Caco-2 (cell line): ENCODE measurements around the gene MYO5B. TPM values are rescaled to one million over a fixed set of nuclear protein-coding genes. Genes with fewer than 3 reads are reported as not detected.

Experiments
- BruUV-seq: library from RNA; stranded (reverse); fragments of 400-500 nt; replicated peaks from 2 replicates; lab custom pipeline; 2021; lab: Mats Ljungman, UMichigan
- CTCF ChIA-PET: fragments of 300-600 bp; sonication (Branson Sonifier 250); formaldehyde crosslinking; loops from one replicate; lab custom pipeline; 2022; ENCODE audit warnings: antibody characterized with exemption; lab: Charles Lee
- POLR2A ChIA-PET: fragments of 300-600 bp; sonication (Branson Sonifier 250); formaldehyde crosslinking; loops from one replicate; lab custom pipeline; 2022; ENCODE audit warnings: antibody characterized with exemption; lab: Charles Lee
- DNase-seq, 2 experiments: peaks; one replicate each; pipeline versions ENCODE4 v3.0.0 to v3.0.0-alpha.2; 2020 to 2022
- H3K27me3 ChIP-seq: replicated peaks from 2 replicates; pipeline ENCODE4 v1.6.0; 2011; ENCODE audit warnings: low read length; ENCODE audit not compliant: control insufficient read depth, insufficient read depth
- H3K36me3 ChIP-seq: 2 replicates; pipeline ENCODE4 v1.5.1; 2011; ENCODE audit warnings: low read length; ENCODE audit not compliant: control insufficient read depth, insufficient read depth
- H3K4me1 ChIP-seq: fragments of 250-450 bp; sonication (Bioruptor Pico); 2 replicates; pipeline ENCODE4 v1.5.1; 2020; ENCODE audit warnings: mild to moderate bottlenecking
- H3K4me3 ChIP-seq: 2 replicates; pipeline ENCODE4 v1.5.1; 2011; ENCODE audit warnings: low read depth, mild to moderate bottlenecking, control low read depth, low read length
- H3K9me3 ChIP-seq: fragments of 250-450 bp; sonication (Bioruptor Pico); 2 replicates; pipeline ENCODE4 v1.5.1; 2020; ENCODE audit warnings: mild to moderate bottlenecking, moderate library complexity
- H3K27ac Mint-ChIP-seq: one replicate; pipeline ENCODE4 v1.8.0; 2022; ENCODE audit warnings: mixed read lengths; ENCODE audit not compliant: unreplicated experiment
- H3K27me3 Mint-ChIP-seq: one replicate; pipeline ENCODE4 v1.8.0; 2022; ENCODE audit warnings: mixed read lengths; ENCODE audit not compliant: insufficient read depth, unreplicated experiment
- H3K36me3 Mint-ChIP-seq: one replicate; pipeline ENCODE4 v1.8.0; 2022; ENCODE audit warnings: mild to moderate bottlenecking, mixed read lengths; ENCODE audit not compliant: insufficient read depth, unreplicated experiment
- H3K4me1 Mint-ChIP-seq: one replicate; pipeline ENCODE4 v1.8.0; 2022; ENCODE audit warnings: low read depth, mixed read lengths; ENCODE audit not compliant: unreplicated experiment
- H3K4me3 Mint-ChIP-seq: one replicate; pipeline ENCODE4 v1.8.0; 2022; ENCODE audit warnings: mild to moderate bottlenecking, moderate library complexity, mixed read lengths; ENCODE audit not compliant: unreplicated experiment
- H3K9me3 Mint-ChIP-seq: one replicate; pipeline ENCODE4 v1.8.0; 2022; ENCODE audit warnings: mixed read lengths; ENCODE audit not compliant: unreplicated experiment
- CTCF ChIP-seq, 2 experiments: fragments of 200-600 bp in 1 of 2; IDR thresholded peaks; 1 replicate in 1 of 2; 2 replicates in 1 of 2; pipeline versions ENCODE4 v1.5.1 to v1.8.0; 2011 to 2022; ENCODE audit warnings: antibody characterized with exemption in 1 of 2, control low read depth in 1 of 2, inconsistent platforms in 1 of 2, low read depth in 1 of 2, low read length in 1 of 2, mild to moderate bottlenecking in 1 of 2, moderate library complexity in 1 of 2; ENCODE audit not compliant: insufficient read depth in 1 of 2, severe bottlenecking in 1 of 2, unreplicated experiment in 1 of 2
- intact Hi-C: fragments of 100-400 bp; cut with micrococcal nuclease; formaldehyde crosslinking; loops from one replicate; pipeline ENCODE4 v1.10.0; 2022; ENCODE audit not compliant: unreplicated experiment
- total RNA-seq: library from RNA; stranded (reverse); gene quantifications from 2 replicates; pipeline ENCODE4 v1.2.3, GENCODE V29; 2022

MYO5B gene
- total RNA-seq, 1 experiment from 2014 or later: 28.3 TPM

GRCh38 chr18:50115095-50115494 is 79.9 kb downstream of the MYO5B start:
- no peaks in the 10 kb centered on the region for H3K36me3 Mint-ChIP-seq
- POLR2A ChIA-PET: no interaction called here
- CTCF ChIA-PET: no interaction called here
- peak in 1 of 2 experiments; percentile 24 for DNase-seq
- TF ChIP-seq CTCF (IDR thresholded peaks at IDR 0.05; ENCODE audit: insufficient read depth in 1 of 2, low read depth in 1 of 2, low read length in 1 of 2, severe bottlenecking in 1 of 2, unreplicated experiment in 1 of 2): no peak
- no peaks in the 10 kb centered on the region for H3K36me3 ChIP-seq
- peaks cover 28% of the 10 kb centered on the region for H3K4me1 Mint-ChIP-seq
- BruUV-seq: no TSS peak
- no peaks in the 10 kb centered on the region for H3K9me3 ChIP-seq
- intact Hi-C loops: loop anchor here (2.0 kb wide), 1 partner anchor 44 kb away; no protein-coding TSS in a partner anchor
- H3K9me3 Mint-ChIP-seq: no peaks in the 10 kb centered on the region
- H3K4me3 ChIP-seq: no peak overlapping the region
- no peaks in the 10 kb centered on the region for H3K27me3 ChIP-seq
- no peaks in the 10 kb centered on the region for H3K27me3 Mint-ChIP-seq
- H3K4me3 Mint-ChIP-seq: peak overlapping the region; percentile 17
- H3K4me1 ChIP-seq: peaks cover 39% of the 10 kb centered on the region
- H3K27ac Mint-ChIP-seq: peak overlapping the region; percentile 72

GRCh38 chr18:50114448-50114847 is 80.5 kb downstream of the MYO5B start:
- CTCF ChIA-PET: no interaction called here

GRCh38 chr18:50113726-50114125 is 81.2 kb downstream of the MYO5B start:
- TF ChIP-seq CTCF (IDR thresholded peaks at IDR 0.05; ENCODE audit: insufficient read depth in 1 of 2, low read depth in 1 of 2, low read length in 1 of 2, severe bottlenecking in 1 of 2, unreplicated experiment in 1 of 2): no peak
- ChIA-PET POLR2A (no interaction called here), CTCF (no interaction called here)
- Histone ChIP-seq H3K9me3 (no peaks in the 10 kb centered on the region), H3K36me3 (no peaks in the 10 kb centered on the region), H3K4me3 (no peak overlapping the region), H3K4me1 (peaks cover 44% of the 10 kb centered on the region), H3K27me3 (no peaks in the 10 kb centered on the region)
- intact Hi-C loops: loop anchor here (2.0 to 5.0 kb wide), 2 partner anchors 45 to 51 kb away; no protein-coding TSS in a partner anchor
- H3K27me3 Mint-ChIP-seq: no peaks in the 10 kb centered on the region
- no peak overlapping the region for H3K27ac Mint-ChIP-seq
- no peaks in the 10 kb centered on the region for H3K9me3 Mint-ChIP-seq
- H3K4me3 Mint-ChIP-seq: no peak overlapping the region
- peaks cover 33% of the 10 kb centered on the region for H3K4me1 Mint-ChIP-seq
- no peak for DNase-seq
- BruUV-seq: no TSS peak
- H3K36me3 Mint-ChIP-seq: no peaks in the 10 kb centered on the region

More at GRCh38 chr18:50114448-50114847, 80.5 kb downstream of the MYO5B start:
- peaks cover 44% of the 10 kb centered on the region for H3K4me1 ChIP-seq
- TF ChIP-seq CTCF (IDR thresholded peaks at IDR 0.05; ENCODE audit: insufficient read depth in 1 of 2, low read depth in 1 of 2, low read length in 1 of 2, severe bottlenecking in 1 of 2, unreplicated experiment in 1 of 2): no peak
- Mint-ChIP-seq H3K4me3 (no peak overlapping the region), H3K27me3 (no peaks in the 10 kb centered on the region), H3K36me3 (no peaks in the 10 kb centered on the region), H3K4me1 (peaks cover 33% of the 10 kb centered on the region), H3K9me3 (no peaks in the 10 kb centered on the region), H3K27ac (no peak overlapping the region)
- no peak for DNase-seq
- BruUV-seq: no TSS peak
- intact Hi-C loops: loop anchor here (2.0 to 5.0 kb wide), 2 partner anchors 44 to 52 kb away; no protein-coding TSS in a partner anchor
- H3K36me3 ChIP-seq: no peaks in the 10 kb centered on the region
- H3K27me3 ChIP-seq: no peaks in the 10 kb centered on the region
- POLR2A ChIA-PET: no interaction called here
- no peak overlapping the region for H3K4me3 ChIP-seq
- H3K9me3 ChIP-seq: no peaks in the 10 kb centered on the region
